ENCODE data around the gene NDST1.
A peak's percentile ranks its signal among the peaks of the same experiment; 100 is the strongest.

The NDST1 gene

DNA sequence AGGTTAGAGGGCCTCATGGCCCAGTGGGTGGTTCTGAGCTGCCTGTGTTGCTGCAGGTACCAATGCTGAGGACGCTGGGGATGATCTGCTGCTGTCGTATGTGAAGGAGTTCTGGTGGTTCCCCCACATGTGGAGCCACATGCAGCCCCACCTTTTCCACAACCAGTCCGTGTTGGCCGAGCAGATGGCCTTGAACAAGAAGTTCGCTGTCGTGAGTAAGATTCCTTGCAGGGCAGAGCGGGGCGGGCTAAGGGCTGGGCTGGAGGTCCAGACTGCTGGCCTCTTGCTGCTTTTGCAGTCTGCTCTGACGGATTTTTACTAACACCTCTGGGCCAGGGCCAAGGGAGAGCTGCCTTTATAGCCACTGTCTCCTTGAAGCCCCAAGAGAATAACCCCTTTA lies 26.9 kb downstream of the NDST1 start:
- Histone ChIP-seq H3K4me3 (ENCODE audit: low read length in 2 of 2) (no peak overlapping the region), H3K9ac (ENCODE audit: low read length in 2 of 2) (no peak overlapping the region), H3K9me3 (ENCODE audit: control insufficient read depth in 2 of 2, low read length in 2 of 2) (no peaks in the 10 kb centered on the region), H3K27me3 (ENCODE audit: control insufficient read depth in 1 of 2, insufficient read depth in 2 of 2, low read length in 2 of 2) (no peaks in the 10 kb centered on the region), H3K4me1 (ENCODE audit: control insufficient read depth, insufficient read depth, low read length) (peaks cover 4% of the 10 kb centered on the region), H3K27ac (ENCODE audit: low read length) (no peak overlapping the region), H3K36me3 (ENCODE audit: control insufficient read depth in 2 of 2, insufficient read depth in 2 of 2, low read length in 2 of 2) (peaks cover 44 to 49% of the 10 kb centered on the region in 2 donors)

DNA sequence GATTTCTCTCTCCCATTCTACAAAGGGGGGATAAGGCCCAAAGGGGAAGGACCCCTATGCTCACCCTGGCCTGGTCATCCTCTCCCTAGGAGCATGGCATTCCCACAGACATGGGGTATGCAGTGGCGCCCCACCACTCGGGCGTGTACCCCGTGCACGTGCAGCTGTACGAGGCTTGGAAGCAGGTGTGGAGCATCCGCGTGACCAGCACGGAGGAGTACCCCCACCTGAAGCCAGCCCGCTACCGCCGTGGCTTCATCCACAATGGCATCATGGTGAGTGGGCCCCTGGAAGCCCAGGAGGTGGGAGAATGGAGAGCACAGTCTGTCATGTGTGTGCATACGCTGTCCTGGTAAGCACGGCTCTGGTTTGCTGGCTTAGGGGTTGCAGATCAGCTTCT lies 27.7 kb downstream of the NDST1 start:
- peaks cover 51 to 56% of the 10 kb centered on the region in 2 donors for H3K36me3 ChIP-seq (ENCODE audit: control insufficient read depth in 2 of 2, insufficient read depth in 2 of 2, low read length in 2 of 2)
- H3K9ac ChIP-seq (ENCODE audit: low read length in 2 of 2) = no peak overlapping the region

DNA sequence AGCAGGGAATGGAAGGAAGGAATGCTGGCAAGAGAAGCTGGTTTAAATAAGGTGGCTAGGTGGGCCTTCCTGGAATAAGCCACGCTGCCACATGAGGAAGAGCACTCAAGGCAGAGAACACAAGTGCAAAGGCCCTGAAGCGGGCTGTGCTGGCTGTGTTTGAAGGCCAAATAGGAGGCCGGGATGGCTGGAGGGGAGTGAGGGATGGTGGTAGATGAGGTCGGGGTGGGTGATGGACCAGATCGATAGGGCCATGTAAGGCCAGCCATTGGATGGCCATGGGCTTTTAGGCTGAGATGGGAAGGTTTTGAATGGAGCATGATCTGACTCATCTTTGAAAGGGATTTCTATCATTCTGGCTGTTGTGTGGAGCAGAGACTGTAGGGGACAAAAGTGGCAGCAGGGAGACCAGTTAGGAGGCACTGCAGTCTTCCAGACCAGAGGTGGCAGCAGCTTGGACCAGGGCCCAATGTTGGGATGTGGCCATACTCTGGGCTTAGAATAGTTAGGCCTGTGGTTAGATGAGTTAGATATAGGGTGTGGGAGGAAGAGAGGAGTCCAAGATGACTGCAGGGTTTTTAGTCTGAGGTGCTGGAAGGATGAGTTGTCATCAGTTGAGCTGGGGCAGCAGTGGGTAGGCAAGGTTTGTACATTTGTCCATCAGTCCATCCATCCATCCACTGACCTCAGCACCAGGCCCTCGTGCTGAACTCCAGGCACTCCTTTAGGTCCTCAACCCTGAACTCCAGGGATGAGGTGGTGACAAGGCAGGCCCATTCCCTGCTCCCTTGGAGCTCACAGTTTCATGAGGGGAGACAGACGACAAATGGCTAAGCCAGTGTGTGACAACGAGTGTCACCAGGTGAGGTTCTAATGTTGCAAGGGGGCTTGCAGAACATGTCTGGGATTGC lies 30.3 kb downstream of the NDST1 start:
- H3K4me1 ChIP-seq (ENCODE audit: control insufficient read depth, insufficient read depth, low read length) = peaks cover 23% of the 10 kb centered on the region
- H3K9ac ChIP-seq (ENCODE audit: low read length in 2 of 2) = no peak overlapping the region
- H3K4me3 ChIP-seq (ENCODE audit: low read length in 2 of 2) = no peak overlapping the region
- H3K9me3 ChIP-seq (ENCODE audit: control insufficient read depth in 2 of 2, low read length in 2 of 2) = no peaks in the 10 kb centered on the region
- no peaks in the 10 kb centered on the region for H3K27me3 ChIP-seq (ENCODE audit: control insufficient read depth in 1 of 2, insufficient read depth in 2 of 2, low read length in 2 of 2)
- peak overlapping the region; percentile 49 for H3K27ac ChIP-seq (ENCODE audit: low read length)
- peaks cover 51 to 53% of the 10 kb centered on the region in 2 donors for H3K36me3 ChIP-seq (ENCODE audit: control insufficient read depth in 2 of 2, insufficient read depth in 2 of 2, low read length in 2 of 2)

More for the DNA sequence above, 27.7 kb downstream of the NDST1 start:
- peaks cover 10% of the 10 kb centered on the region for H3K4me1 ChIP-seq (ENCODE audit: control insufficient read depth, insufficient read depth, low read length)
- no peak overlapping the region for H3K4me3 ChIP-seq (ENCODE audit: low read length in 2 of 2)
- no peak overlapping the region for H3K27ac ChIP-seq (ENCODE audit: low read length)
- H3K27me3 ChIP-seq (ENCODE audit: control insufficient read depth in 1 of 2, insufficient read depth in 2 of 2, low read length in 2 of 2) = no peaks in the 10 kb centered on the region
- no peaks in the 10 kb centered on the region for H3K9me3 ChIP-seq (ENCODE audit: control insufficient read depth in 2 of 2, low read length in 2 of 2)

DNA sequence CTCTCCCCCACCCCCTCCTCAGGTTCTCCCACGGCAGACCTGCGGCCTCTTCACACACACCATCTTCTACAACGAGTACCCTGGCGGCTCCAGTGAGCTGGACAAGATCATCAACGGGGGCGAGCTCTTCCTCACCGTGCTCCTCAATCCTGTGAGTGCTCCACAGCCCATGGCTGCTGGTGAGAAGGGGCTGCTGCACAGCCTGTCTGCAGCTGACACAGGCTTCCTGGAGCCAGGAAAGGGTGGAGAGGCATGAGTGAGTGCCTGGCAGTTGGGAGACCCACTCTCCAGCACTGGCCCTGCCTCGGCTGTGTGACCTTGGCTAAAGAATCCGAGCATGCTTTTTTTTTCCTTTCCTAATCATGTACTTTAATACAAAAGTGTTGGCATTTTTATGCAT lies 31.3 kb downstream of the NDST1 start:
- Histone ChIP-seq H3K4me1 (ENCODE audit: control insufficient read depth, insufficient read depth, low read length) (peaks cover 23% of the 10 kb centered on the region), H3K27ac (ENCODE audit: low read length) (peak overlapping the region; percentile 49), H3K4me3 (ENCODE audit: low read length in 2 of 2) (no peak overlapping the region), H3K9me3 (ENCODE audit: control insufficient read depth in 2 of 2, low read length in 2 of 2) (no peaks in the 10 kb centered on the region), H3K9ac (ENCODE audit: low read length in 2 of 2) (no peak overlapping the region), H3K36me3 (ENCODE audit: control insufficient read depth in 2 of 2, insufficient read depth in 2 of 2, low read length in 2 of 2) (peaks cover 49 to 53% of the 10 kb centered on the region in 2 donors), H3K27me3 (ENCODE audit: control insufficient read depth in 1 of 2, insufficient read depth in 2 of 2, low read length in 2 of 2) (no peaks in the 10 kb centered on the region)

DNA sequence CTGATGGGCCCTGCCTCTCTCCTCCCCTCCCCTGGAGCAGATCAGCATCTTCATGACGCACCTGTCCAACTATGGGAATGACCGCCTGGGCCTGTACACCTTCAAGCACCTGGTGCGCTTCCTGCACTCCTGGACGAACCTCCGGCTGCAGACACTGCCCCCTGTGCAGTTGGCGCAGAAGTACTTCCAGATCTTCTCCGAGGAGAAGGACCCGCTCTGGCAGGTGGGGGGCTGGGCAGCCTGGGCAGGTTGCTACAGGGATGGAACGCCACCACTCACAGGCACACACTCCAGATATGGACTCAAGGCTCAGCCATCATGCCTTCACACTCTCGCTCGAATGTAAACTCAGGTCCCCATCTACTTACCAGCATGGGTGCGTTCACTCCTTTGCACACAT lies 32.1 kb downstream of the NDST1 start:
- H3K4me1 ChIP-seq (ENCODE audit: control insufficient read depth, insufficient read depth, low read length) = peaks cover 28% of the 10 kb centered on the region
- peak overlapping the region; percentile 91 for H3K27ac ChIP-seq (ENCODE audit: low read length)
- no peaks in the 10 kb centered on the region for H3K9me3 ChIP-seq (ENCODE audit: control insufficient read depth in 2 of 2, low read length in 2 of 2)
- no peak overlapping the region for H3K9ac ChIP-seq (ENCODE audit: low read length in 2 of 2)
- peaks cover 44 to 46% of the 10 kb centered on the region in 2 donors for H3K36me3 ChIP-seq (ENCODE audit: control insufficient read depth in 2 of 2, insufficient read depth in 2 of 2, low read length in 2 of 2)
- no peaks in the 10 kb centered on the region for H3K27me3 ChIP-seq (ENCODE audit: control insufficient read depth in 1 of 2, insufficient read depth in 2 of 2, low read length in 2 of 2)
- no peak overlapping the region for H3K4me3 ChIP-seq (ENCODE audit: low read length in 2 of 2)

DNA sequence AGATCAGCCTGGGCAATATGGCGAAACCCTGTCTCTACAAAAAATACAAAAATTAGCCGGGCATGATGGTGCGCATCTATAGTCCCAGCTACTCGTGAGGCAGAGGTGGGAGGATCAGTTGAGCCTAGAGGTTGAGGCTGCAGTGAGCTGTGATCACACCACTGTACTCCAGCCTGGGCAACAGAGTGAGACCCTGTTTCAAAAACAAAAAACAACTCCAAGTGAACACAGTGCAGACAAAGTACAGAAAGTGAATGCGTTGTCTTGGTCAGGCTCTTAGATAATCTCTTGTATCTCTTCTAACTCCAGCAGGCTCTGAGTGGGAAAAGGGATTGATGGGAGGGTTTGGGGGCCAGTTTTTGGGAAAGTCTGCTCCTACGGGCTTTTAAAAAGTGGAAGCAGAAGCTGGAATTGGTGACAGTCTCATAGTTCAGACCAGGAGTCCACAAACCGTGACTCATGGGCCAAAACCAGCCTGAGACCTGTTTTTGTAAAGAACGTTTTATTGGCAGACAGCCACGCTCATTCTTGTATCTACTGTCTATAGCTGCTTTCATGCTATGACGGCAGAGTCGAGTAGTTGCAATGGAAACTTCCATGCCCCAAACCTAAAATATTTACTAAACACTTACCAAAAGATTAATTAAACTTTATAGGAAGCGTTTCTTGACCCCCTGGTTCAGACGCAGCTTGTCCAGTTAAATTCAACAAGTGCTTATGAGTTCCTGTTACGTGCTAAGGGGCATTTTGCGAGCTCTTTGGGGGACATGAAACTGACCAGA lies 32.9 kb downstream of the NDST1 start:
- peak overlapping the region in 1 of 2 donors; percentile 29 for H3K4me3 ChIP-seq (ENCODE audit: low read length in 2 of 2)
- H3K36me3 ChIP-seq (ENCODE audit: control insufficient read depth in 2 of 2, insufficient read depth in 2 of 2, low read length in 2 of 2) = peaks cover 42 to 45% of the 10 kb centered on the region in 2 donors
- peaks cover 28% of the 10 kb centered on the region for H3K4me1 ChIP-seq (ENCODE audit: control insufficient read depth, insufficient read depth, low read length)

DNA sequence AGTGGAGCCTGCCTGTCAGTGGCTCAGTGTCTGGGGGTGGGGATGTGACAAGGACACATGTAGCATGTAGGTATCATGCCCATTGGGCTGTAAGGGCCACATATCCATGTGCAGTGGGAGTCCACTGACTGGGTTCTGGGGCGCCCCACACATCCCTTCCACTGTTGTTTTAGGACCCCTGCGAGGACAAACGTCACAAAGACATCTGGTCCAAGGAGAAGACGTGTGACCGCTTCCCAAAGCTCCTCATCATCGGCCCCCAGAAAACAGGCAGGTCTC lies 33.4 kb downstream of the NDST1 start:
- Histone ChIP-seq H3K9ac (ENCODE audit: low read length in 2 of 2) (peak overlapping the region; percentile 1 to 36), H3K27ac (ENCODE audit: low read length) (peak overlapping the region; percentile 91), H3K9me3 (ENCODE audit: control insufficient read depth in 2 of 2, low read length in 2 of 2) (no peaks in the 10 kb centered on the region), H3K36me3 (ENCODE audit: control insufficient read depth in 2 of 2, insufficient read depth in 2 of 2, low read length in 2 of 2) (peaks cover 43 to 45% of the 10 kb centered on the region in 2 donors), H3K4me3 (ENCODE audit: low read length in 2 of 2) (peak overlapping the region in 1 of 2 donors; percentile 29), H3K4me1 (ENCODE audit: control insufficient read depth, insufficient read depth, low read length) (peaks cover 28% of the 10 kb centered on the region), H3K27me3 (ENCODE audit: control insufficient read depth in 1 of 2, insufficient read depth in 2 of 2, low read length in 2 of 2) (no peaks in the 10 kb centered on the region)

More for the DNA sequence above, 32.9 kb downstream of the NDST1 start:
- Histone ChIP-seq H3K9ac (ENCODE audit: low read length in 2 of 2) (peak overlapping the region; percentile 36 to 48), H3K27ac (ENCODE audit: low read length) (peak overlapping the region; percentile 91), H3K9me3 (ENCODE audit: control insufficient read depth in 2 of 2, low read length in 2 of 2) (no peaks in the 10 kb centered on the region), H3K27me3 (ENCODE audit: control insufficient read depth in 1 of 2, insufficient read depth in 2 of 2, low read length in 2 of 2) (no peaks in the 10 kb centered on the region)

DNA sequence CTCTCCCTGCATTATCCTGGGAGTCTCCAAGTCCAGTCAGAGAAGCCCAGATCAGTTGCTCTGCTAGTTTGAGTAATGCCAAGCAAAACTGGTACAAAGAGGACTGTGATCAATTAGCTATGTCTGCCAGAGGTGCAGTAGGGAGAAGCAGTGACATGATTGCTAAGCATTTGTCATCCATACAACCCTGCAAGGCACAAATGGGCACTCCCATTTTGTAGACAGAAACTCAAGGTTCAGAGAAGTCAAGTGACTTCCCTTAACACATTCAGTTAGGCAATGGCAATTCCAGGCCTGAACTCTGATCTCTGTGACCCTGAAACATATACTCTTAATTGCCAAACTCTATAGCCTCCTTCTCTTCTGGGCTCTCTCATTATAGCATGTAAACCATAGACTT lies 34.0 kb downstream of the NDST1 start:
- Histone ChIP-seq H3K27ac (ENCODE audit: low read length) (peak overlapping the region; percentile 91), H3K4me1 (ENCODE audit: control insufficient read depth, insufficient read depth, low read length) (peaks cover 28% of the 10 kb centered on the region), H3K4me3 (ENCODE audit: low read length in 2 of 2) (no peak overlapping the region), H3K9ac (ENCODE audit: low read length in 2 of 2) (no peak overlapping the region), H3K27me3 (ENCODE audit: control insufficient read depth in 1 of 2, insufficient read depth in 2 of 2, low read length in 2 of 2) (no peaks in the 10 kb centered on the region), H3K9me3 (ENCODE audit: control insufficient read depth in 2 of 2, low read length in 2 of 2) (no peaks in the 10 kb centered on the region), H3K36me3 (ENCODE audit: control insufficient read depth in 2 of 2, insufficient read depth in 2 of 2, low read length in 2 of 2) (peaks cover 39 to 49% of the 10 kb centered on the region in 2 donors)

DNA sequence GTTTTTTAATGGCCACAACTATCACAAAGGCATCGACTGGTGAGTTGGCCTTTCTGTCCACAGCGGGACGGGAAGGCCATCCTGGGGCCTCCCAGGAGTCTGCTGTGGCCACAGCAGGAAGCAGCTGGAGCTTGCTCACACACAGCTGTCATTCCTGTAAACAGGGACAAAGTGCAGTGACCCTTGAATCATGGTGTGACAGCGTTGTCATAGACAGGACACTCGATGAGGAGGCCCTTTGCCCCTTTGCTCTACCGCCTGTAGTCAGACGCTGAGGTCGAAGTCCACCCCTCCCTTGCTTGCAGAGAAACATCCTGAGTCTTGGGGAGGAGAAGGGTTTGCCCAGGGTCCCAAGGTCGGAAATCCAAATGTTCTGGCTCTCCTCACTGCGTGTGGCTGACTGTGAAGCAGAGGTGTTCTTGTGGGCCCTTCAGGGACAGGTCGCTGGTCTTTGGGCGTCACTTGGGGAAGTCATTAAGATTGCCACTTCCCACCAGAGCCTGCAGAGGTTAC lies 35.1 kb downstream of the NDST1 start:
- H3K9ac ChIP-seq (ENCODE audit: low read length in 2 of 2) = no peak overlapping the region
- peaks cover 43 to 58% of the 10 kb centered on the region in 2 donors for H3K36me3 ChIP-seq (ENCODE audit: control insufficient read depth in 2 of 2, insufficient read depth in 2 of 2, low read length in 2 of 2)
- H3K27ac ChIP-seq (ENCODE audit: low read length) = peak overlapping the region; percentile 24
- no peaks in the 10 kb centered on the region for H3K9me3 ChIP-seq (ENCODE audit: control insufficient read depth in 2 of 2, low read length in 2 of 2)
- H3K27me3 ChIP-seq (ENCODE audit: control insufficient read depth in 1 of 2, insufficient read depth in 2 of 2, low read length in 2 of 2) = no peaks in the 10 kb centered on the region
- H3K4me3 ChIP-seq (ENCODE audit: low read length in 2 of 2) = no peak overlapping the region
- H3K4me1 ChIP-seq (ENCODE audit: control insufficient read depth, insufficient read depth, low read length) = peaks cover 28% of the 10 kb centered on the region

DNA sequence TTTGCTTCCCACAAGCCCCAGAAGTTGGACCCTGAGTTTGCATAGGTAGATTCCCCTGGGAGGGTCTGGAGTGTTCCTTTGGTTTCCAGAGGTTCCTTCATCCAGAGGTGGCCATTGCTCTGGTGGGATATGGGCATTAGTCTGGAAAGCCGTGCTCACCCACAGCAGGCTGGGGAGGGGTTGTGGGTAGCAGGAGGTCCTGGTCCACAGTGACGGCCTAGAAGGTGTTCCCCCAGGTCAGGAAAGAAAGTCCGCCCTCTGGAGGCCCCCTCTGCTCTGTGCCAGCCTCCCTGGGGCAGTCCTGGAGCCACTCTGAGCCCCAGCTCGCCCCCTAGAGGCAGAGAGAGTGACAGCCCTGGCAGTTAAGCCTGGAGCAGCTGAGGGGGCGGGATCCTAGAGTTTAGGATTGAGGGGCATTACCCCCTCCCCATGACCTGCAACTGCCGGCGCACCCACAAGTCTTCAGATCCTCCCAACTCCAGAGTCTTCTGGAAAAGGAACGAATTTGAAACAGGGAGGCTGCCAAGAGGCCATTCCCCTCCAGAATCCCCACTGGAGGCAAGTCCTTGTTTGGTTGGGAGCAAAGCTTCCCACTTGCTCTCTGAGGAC lies 36.8 kb downstream of the NDST1 start:
- peaks cover 35 to 55% of the 10 kb centered on the region in 2 donors for H3K36me3 ChIP-seq (ENCODE audit: control insufficient read depth in 2 of 2, insufficient read depth in 2 of 2, low read length in 2 of 2)
- H3K4me3 ChIP-seq (ENCODE audit: low read length in 2 of 2) = no peak overlapping the region
- peaks cover 26% of the 10 kb centered on the region for H3K4me1 ChIP-seq (ENCODE audit: control insufficient read depth, insufficient read depth, low read length)
- H3K9me3 ChIP-seq (ENCODE audit: control insufficient read depth in 2 of 2, low read length in 2 of 2) = no peaks in the 10 kb centered on the region
- H3K27me3 ChIP-seq (ENCODE audit: control insufficient read depth in 1 of 2, insufficient read depth in 2 of 2, low read length in 2 of 2) = no peaks in the 10 kb centered on the region
- H3K27ac ChIP-seq (ENCODE audit: low read length) = peak overlapping the region; percentile 2
- no peak overlapping the region for H3K9ac ChIP-seq (ENCODE audit: low read length in 2 of 2)

All from stomach smooth muscle (tissue), 2 donors.